GM10248 (cell line): ENCODE data around the gene TAMALIN.

Source experiments
- CTCF ChIA-PET: fragments of 300-600 bp; sonication (Branson Sonifier 250); formaldehyde crosslinking; extraction: SDS; loops from one replicate; lab custom pipeline; 2021; ENCODE audit warnings: antibody characterized with exemption; lab: Yijun Ruan, JAX
- POLR2A ChIA-PET: fragments of 350-650 bp; sonication (Branson Sonifier 250); formaldehyde crosslinking; extraction: SDS; loops from one replicate; lab custom pipeline; 2020; ENCODE audit warnings: antibody characterized with exemption; lab: Yijun Ruan, JAX
- DNase-seq: peaks from one replicate; pipeline ENCODE4 v3.0.0; 2012; ENCODE audit errors: extremely low spot score
- TF ChIP-seq, protein P1 (sequence below): IDR thresholded peaks from 2 replicates; pipeline ENCODE4 v1.5.1; 2012; ENCODE audit warnings: mild to moderate bottlenecking, low read depth; ENCODE audit errors: extremely low read depth, missing control alignments, control extremely low read depth

The TAMALIN gene

DNA sequence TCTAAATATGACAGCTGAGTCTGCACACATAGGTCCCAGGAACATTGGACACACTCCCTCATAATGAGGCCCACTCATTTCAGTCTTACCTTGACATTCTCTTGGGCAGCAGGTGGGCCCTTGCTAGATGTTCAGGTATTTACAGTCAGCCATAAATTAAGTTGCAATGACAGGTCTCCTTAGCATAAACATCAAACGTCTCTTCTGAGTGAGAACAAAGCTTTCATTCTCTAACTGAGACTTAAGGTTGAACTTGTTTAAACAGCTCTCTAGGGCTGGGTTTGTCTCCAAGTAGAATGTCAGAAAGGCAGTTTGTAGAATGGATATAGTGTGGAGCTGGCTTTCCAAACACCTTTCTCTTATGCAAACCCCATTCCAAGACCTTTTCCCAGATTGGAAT lies 44.9 kb upstream of the TAMALIN start:
- ChIA-PET CTCF (interaction anchor here (0.8 to 1.8 kb wide), 7 partner anchors 9 to 922 kb away, joined by 3 to 6 read pairs (median 4); no protein-coding TSS in a partner anchor), POLR2A (no interaction called here)
- DNase-seq, result no peak
- TF ChIP-seq, protein P1, sequence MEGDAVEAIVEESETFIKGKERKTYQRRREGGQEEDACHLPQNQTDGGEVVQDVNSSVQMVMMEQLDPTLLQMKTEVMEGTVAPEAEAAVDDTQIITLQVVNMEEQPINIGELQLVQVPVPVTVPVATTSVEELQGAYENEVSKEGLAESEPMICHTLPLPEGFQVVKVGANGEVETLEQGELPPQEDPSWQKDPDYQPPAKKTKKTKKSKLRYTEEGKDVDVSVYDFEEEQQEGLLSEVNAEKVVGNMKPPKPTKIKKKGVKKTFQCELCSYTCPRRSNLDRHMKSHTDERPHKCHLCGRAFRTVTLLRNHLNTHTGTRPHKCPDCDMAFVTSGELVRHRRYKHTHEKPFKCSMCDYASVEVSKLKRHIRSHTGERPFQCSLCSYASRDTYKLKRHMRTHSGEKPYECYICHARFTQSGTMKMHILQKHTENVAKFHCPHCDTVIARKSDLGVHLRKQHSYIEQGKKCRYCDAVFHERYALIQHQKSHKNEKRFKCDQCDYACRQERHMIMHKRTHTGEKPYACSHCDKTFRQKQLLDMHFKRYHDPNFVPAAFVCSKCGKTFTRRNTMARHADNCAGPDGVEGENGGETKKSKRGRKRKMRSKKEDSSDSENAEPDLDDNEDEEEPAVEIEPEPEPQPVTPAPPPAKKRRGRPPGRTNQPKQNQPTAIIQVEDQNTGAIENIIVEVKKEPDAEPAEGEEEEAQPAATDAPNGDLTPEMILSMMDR, result no peak

DNA sequence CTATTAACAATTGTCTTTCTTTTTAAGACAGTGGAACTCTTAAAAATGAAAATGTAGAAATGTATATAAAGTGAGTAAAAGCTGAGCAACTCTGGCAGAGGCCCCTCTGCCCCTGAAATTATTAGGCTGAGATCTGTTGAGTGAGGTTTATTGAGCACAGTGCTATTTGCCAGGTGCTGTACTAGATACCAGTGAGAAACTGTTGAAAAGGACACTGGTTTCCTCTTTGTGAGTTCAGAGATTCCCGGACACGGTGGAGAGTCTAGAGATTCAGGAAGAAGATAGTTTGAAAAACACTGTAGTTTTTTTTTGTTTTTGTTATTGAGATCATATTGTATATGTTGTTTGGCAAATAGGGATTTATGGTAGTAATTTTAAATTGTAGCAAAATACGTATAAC lies 44.0 kb upstream of the TAMALIN start:
- ChIA-PET POLR2A (no interaction called here), CTCF (interaction anchor here (1.1 to 1.8 kb wide), 5 partner anchors 8 to 921 kb away, joined by 3 to 6 read pairs (median 4); no protein-coding TSS in a partner anchor)
- DNase-seq, result no peak
- TF ChIP-seq, protein P1, result no peak

DNA sequence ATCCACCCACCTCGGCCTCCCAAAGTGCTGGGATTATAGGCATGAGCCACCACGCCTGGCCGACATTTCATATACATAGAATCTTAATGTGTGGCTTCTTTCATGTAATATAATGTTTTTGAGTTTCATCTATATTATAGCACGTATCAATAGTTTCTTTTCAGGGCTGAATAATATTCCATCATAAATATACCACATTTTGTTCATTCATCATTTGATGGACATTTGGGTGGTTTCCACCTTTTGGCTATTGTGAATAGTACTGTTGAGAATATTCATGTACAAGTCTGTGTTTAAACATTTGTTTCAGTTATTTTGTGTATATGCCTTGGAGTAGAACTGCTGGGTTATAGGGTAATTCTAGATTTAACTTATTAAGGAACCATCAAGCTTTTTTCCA lies 43.3 kb upstream of the TAMALIN start:
- CTCF ChIA-PET, result no interaction called here
- TF ChIP-seq, protein P1, result no peak
- no peak for DNase-seq
- POLR2A ChIA-PET, result no interaction called here

DNA sequence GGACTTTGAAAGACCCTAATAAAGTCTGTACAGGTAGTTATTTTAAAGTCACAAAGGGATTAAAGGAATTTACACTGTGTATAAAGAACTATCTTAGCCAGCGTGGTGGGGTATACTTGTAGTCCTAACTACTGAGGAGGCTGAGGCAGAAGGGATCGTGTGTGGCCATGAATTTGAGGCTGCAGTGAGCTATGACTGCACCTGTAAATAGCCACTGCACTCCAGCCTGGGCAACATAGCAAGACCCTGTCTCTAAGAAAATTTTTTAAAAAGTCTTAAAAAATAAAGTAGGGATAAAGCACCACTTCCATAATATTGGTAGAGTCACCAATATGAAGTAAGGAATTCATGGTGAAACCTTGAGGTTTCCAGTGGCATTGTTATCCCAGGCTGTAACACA lies 37.1 kb upstream of the TAMALIN start:
- no peak for DNase-seq
- ChIA-PET CTCF (interaction anchor here (1.1 to 3.1 kb wide), 4 partner anchors 12 to 155 kb away, joined by 3 to 25 read pairs (median 8); no protein-coding TSS in a partner anchor), POLR2A (no interaction called here)
- TF ChIP-seq, protein P1, result no peak

DNA sequence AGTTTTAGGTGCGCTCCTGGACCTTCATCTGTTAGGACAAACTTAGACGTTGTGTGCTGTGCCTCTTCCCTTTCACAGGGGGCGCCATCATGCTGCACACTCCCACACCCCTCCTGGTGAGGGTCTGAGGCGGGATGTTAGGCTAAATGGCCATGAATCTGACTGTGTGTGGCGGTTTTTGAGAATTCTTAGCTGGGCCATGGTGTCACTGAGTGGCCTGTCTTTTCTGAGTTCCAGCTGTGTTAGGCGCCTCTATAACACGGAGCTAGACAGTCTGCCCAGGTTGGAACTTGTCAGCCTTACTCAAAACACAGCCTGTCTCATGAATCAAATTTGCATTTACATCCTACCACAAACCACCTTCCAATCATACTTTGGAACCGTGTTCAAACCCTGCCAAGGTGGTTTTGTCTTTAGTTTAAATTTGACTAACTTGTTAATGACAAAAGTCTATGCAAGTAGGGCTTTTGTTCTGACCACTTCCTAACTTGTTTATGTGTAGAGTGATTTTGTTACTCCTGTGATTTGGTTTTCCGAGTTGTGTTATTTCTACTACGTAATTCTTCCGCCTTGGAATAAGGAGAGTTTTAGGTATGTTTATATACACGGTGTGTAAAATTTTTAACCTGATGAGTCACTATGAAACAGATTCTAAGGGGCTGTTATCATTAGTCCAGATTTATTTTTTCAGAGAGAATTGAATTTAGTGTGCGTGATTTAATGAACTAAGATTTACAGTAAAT lies 35.7 kb upstream of the TAMALIN start:
- peak; percentile 71 for DNase-seq
- ChIA-PET POLR2A (no interaction called here), CTCF (interaction anchor here (0.6 to 3.1 kb wide), 15 partner anchors 9 to 153 kb away, joined by 3 to 25 read pairs (median 3); partner anchors contain the start of gene ATG101)
- TF ChIP-seq, protein P1, result peak; percentile 62

DNA sequence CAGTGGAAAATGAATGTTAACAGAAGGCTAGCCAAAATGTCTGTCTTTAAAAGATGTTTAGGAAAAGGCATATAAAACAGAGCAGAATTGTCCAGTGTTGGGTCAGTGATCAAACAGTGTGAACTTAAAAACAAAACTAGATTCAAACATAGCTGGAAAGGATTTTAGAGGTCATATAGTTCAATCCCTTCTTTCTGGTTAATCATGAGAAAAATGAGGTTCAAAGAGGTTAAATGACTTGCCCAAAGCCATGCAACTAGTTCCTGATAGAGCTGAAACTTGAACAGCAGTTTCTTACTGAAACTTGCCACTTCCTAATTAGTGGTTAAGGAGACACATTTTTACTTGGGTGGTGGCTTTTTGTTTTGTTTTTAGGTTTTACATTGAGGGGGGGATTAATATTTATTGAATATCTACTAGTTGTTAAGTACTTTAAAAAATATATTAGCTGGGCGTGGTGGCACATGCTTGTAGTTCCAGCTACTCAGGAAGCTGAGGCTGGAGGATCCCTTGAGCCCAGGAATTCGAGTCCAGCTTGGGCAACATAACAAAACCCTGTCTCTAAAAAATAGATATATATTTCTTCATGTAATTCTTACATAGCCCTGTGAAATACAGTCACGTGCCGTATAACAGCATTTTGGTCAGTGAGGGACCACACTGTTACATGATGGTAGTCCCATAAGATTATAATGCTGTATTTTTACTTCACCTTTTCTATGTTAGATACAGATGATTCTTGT lies 34.9 kb upstream of the TAMALIN start:
- DNase-seq, result no peak
- TF ChIP-seq, protein P1, result no peak
- POLR2A ChIA-PET, result no interaction called here
- CTCF ChIA-PET, result interaction anchor here (0.9 to 3.1 kb wide), 6 partner anchors 10 to 51 kb away, joined by 3 to 25 read pairs (median 6); no protein-coding TSS in a partner anchor
